Bronchial smooth muscle cell (primary cell): ENCODE data around the gene MYH7. TPM values are rescaled to one million over a fixed set of nuclear protein-coding genes. Genes with fewer than 3 reads are reported as not detected.

Experiments
- total RNA-seq: library from RNA; depleted of rRNA; stranded (reverse); fragments of >200 nt; gene quantifications from 2 replicates; pipeline ENCODE4 v1.2.1, GENCODE V29; 2014

The MYH7 gene
- not detected in 2 replicates for total RNA-seq

DNA sequence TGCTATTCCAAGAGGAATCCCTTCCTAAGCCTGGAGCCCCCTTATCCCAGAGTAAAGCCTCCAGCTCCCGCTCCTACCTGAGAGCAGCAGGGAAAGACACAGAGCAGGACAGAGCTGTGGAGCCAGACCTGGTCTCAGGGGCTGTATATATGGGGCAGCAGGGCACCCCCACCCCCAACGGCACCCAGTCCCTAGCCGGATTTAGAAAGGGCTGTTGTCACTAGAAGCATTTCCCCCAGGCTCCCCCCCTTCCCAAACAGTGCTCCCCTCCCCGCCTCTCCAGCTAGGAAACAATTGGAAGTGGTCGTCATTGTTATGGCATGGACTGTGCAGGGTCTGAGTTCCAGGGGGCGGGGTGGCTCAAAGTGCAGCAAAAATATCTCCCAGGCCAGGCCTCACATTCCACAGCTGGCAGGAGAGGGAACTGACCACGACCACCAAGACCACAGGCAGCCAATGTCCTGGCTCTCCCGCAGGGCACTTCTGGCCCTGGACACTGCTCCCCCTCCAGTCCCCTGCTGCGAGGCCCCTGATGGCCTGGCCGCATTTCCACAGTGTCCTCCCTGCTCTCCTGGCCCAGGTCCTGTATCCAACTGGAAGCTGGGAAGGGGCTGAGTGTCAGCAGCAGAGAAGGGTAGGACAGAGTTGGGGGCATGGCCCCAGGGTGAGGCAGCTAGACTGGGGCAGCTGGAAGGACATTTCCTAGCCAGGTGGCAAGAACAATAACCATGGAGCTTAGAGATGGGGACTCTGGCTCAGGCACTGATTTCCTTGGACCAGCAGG is at the start of gene MYH7:
Gene MYH7, minus strand, starts transcription at position 118 of the 784 bp plus-strand sequence. CDS start 1,928 bp downstream, outside the sequence.

GRCh38 chr14:23469127-23469905 is 33.9 kb upstream of the MYH7 start, which contains the start of gene NGDN:
NGDN (plus strand) TSS chr14:23469703; CDS start chr14:23469716, 13 bp downstream.

GRCh38 chr14:23407516-23408306 is 27.7 kb downstream of the MYH7 start, which contains the start of gene MYH6:
MYH6 (minus strand) TSS chr14:23408273; CDS start chr14:23407223, 1,050 bp downstream.

GRCh38 chr14:23376482-23377197 is 58.8 kb downstream of the MYH7 start, which contains the start of gene CMTM5:
CMTM5 (plus strand) TSS chr14:23377046; CDS start chr14:23377252, 206 bp downstream.

GRCh38 chr14:23372509-23372908 is 63.0 kb downstream of the MYH7 start, which contains the start of gene IL25:
IL25 (plus strand) TSS chr14:23372809.

DNA sequence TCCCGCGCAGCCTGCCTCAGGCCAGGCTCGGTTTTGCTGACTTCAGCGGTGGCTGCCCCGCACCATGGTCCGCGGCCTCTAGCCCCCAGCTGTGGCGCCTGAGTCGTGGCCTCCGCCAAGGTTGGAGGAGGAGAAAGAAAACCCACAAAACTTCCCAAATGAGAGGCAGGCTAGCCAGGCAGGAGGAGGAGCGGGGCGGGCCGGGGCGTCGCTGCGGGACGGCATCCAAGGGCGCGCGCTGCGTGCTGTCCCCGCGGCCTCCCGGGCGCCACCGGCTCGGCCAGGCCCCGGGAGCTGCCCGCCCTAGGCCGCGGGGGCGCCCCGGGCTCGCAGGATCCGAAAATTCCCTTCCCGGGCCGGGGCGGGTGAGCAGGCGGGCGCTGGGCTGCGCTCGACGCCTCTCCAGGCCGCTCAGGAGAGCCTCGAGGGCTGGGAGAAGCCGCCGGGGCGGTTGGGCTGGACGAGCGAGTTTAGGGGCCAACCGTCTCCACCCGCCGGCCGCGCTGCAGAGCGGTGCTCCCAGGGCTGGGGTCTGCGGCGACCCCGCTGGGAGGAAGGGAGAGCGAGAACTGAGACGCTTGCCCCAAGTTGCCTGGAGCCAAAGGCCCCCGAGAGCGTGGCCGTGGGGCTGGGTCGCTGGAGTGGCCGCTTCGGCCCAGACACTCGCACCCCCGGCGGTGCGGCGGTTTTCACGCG is 70.3 kb downstream of the MYH7 start, which contains the start of gene EFS:
Gene EFS, minus strand, starts transcription at position 137 of the 696 bp plus-strand sequence. CDS start 147 bp downstream, outside the sequence.

Other genes with a start within 250 kb of the MYH7 start
- not detected in 2 replicates for gene RNF212B, start 197.7 kb downstream of the MYH7 start, total RNA-seq
- 3.3 and 4.8 TPM in 2 replicates for gene HOMEZ, start 149.5 kb downstream of the MYH7 start, total RNA-seq
- gene PPP1R3E, start 132.8 kb downstream of the MYH7 start, total RNA-seq: 2.4 and 2.5 TPM in 2 replicates
- 15.8 and 19.9 TPM in 2 replicates for gene BCL2L2, start 128.8 kb downstream of the MYH7 start, total RNA-seq
- gene PABPN1, start 114.2 kb downstream of the MYH7 start, total RNA-seq: 85.4 and 91.9 TPM in 2 replicates
- gene SLC22A17, start 82.8 kb downstream of the MYH7 start, total RNA-seq: 13.2 and 16.7 TPM in 2 replicates
- gene EFS, start 70.5 kb downstream of the MYH7 start, total RNA-seq: 0.47 and 8.3 TPM in 2 replicates
- gene IL25, start 62.9 kb downstream of the MYH7 start, total RNA-seq: not detected in 2 replicates
- gene CMTM5, start 58.6 kb downstream of the MYH7 start, total RNA-seq: 0.94 TPM in 1 of 2 replicates, not detected in the other
- not detected in 2 replicates for gene MYH6, start 27.4 kb downstream of the MYH7 start, total RNA-seq
- gene NGDN, start 34.0 kb upstream of the MYH7 start, total RNA-seq: 45.7 and 60.6 TPM in 2 replicates
- 0.09 and 0.32 TPM in 2 replicates for gene ZFHX2, start 116.1 kb upstream of the MYH7 start, total RNA-seq
- gene THTPA, start 120.6 kb upstream of the MYH7 start, total RNA-seq: 14.8 and 25.4 TPM in 2 replicates
- gene AP1G2, start 132.1 kb upstream of the MYH7 start, total RNA-seq: 10.1 and 15.0 TPM in 2 replicates
- under 0.01 TPM in 1 of 2 replicates, not detected in the other for gene JPH4, start 143.1 kb upstream of the MYH7 start, total RNA-seq
- gene DHRS2, start 200.7 kb upstream of the MYH7 start, total RNA-seq: 0.17 and 0.79 TPM in 2 replicates